Endothelial cell (in vitro differentiated cells): ENCODE measurements around the gene IL21R. TPM values are rescaled to one million over a fixed set of nuclear protein-coding genes. Genes with fewer than 3 reads are reported as not detected.

Source experiments
- DNase-seq: peaks from one replicate; pipeline ENCODE4 v3.0.0; 2021; ENCODE audit warnings: low spot score
- H3K27ac Mint-ChIP-seq: one replicate; pipeline ENCODE4 v1.8.0; 2021; ENCODE audit warnings: mixed read lengths, inconsistent platforms; ENCODE audit not compliant: unreplicated experiment
- H3K27me3 Mint-ChIP-seq: one replicate; pipeline ENCODE4 v1.8.0; 2021; ENCODE audit warnings: mild to moderate bottlenecking, moderate library complexity, mixed read lengths, inconsistent platforms; ENCODE audit not compliant: unreplicated experiment
- H3K36me3 Mint-ChIP-seq: one replicate; pipeline ENCODE4 v1.8.0; 2021; ENCODE audit warnings: mild to moderate bottlenecking, low read depth, mixed read lengths, inconsistent platforms; ENCODE audit not compliant: unreplicated experiment
- H3K4me1 Mint-ChIP-seq: one replicate; pipeline ENCODE4 v1.8.0; 2021; ENCODE audit warnings: mild to moderate bottlenecking, mixed read lengths, inconsistent platforms; ENCODE audit not compliant: unreplicated experiment
- H3K4me3 Mint-ChIP-seq: one replicate; pipeline ENCODE4 v1.8.0; 2021; ENCODE audit warnings: mild to moderate bottlenecking, mixed read lengths, inconsistent platforms; ENCODE audit not compliant: unreplicated experiment
- H3K9me3 Mint-ChIP-seq: one replicate; pipeline ENCODE4 v1.8.0; 2021; ENCODE audit warnings: mixed read lengths, inconsistent platforms; ENCODE audit not compliant: unreplicated experiment
- CTCF ChIP-seq: fragments of 200-600 bp; sonication (generic); IDR thresholded peaks from one replicate; pipeline ENCODE4 v1.5.0; 2021; ENCODE audit warnings: antibody characterized with exemption; ENCODE audit not compliant: unreplicated experiment
- total RNA-seq: library from RNA; stranded (reverse); fragmentation: NEBNext Ultra II Directional; extraction: Animal tissue kit (Norgen Biotek cat#: 25700); gene quantifications from one replicate; pipeline ENCODE4 v1.2.1, GENCODE V29; 2021; ENCODE audit not compliant: unreplicated experiment

IL21R gene
- total RNA-seq, 1 donor from 2014 or later = not detected

- no peak for DNase-seq
- peaks cover 15% of the 10 kb centered on the region for H3K27me3 Mint-ChIP-seq
- H3K4me3 Mint-ChIP-seq = peak overlapping the region; percentile 10
- no peak for TF ChIP-seq CTCF
- H3K4me1 Mint-ChIP-seq = no peaks in the 10 kb centered on the region
- H3K36me3 Mint-ChIP-seq = peaks cover 69% of the 10 kb centered on the region
- H3K27ac Mint-ChIP-seq = peak overlapping the region; percentile 2
- no peaks in the 10 kb centered on the region for H3K9me3 Mint-ChIP-seq
Measured at GRCh38 chr16:27472091-27473020, 70.4 kb downstream of the IL21R start.

DNA sequence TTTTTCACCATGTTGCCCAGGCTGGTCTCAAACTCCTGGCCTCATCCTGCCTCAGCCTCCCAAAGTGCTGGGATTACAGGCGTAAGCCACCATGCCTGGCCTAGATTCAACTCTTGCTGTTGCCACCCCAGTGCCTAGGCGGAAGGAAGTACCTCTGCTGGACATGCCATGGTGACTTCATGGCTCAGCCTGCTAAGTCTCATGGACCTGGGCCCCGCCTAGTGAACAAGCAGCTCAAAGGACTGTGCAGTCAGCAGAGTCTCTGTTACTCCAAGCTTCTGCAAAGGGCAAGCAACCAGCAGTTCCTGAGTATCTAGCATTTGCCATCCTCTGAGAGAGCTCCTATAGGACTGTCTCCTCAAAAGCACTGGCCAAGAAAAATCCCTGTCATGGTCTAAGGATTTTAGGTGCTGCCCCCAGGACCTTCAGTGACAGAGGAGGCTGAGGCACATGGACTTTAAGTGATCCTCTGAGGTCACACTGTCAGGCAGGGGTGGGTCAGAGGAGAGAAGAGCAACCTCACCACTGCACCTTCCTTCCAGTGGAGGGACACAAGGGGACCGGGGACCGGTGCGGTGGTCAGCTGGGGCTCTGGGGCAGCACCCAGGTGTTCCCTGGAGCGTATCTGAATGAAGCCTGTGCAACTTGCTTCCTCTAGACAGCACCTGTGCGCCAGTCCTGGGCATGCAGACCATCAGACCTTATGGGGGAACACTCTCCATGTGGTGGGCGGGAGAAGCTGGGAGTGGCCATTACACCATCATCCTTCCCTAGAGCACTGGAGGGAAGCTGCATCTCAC, 71.3 kb downstream of the IL21R start:
- Mint-ChIP-seq H3K27ac (no peak overlapping the region), H3K4me3 (no peak overlapping the region), H3K4me1 (no peaks in the 10 kb centered on the region), H3K27me3 (peaks cover 13% of the 10 kb centered on the region), H3K36me3 (peaks cover 65% of the 10 kb centered on the region), H3K9me3 (no peaks in the 10 kb centered on the region)
- no peak for TF ChIP-seq CTCF
- no peak for DNase-seq

GRCh38 chr16:27474041-27474440, 72.1 kb downstream of the IL21R start:
- Mint-ChIP-seq H3K4me3 (no peak overlapping the region), H3K9me3 (no peaks in the 10 kb centered on the region), H3K27ac (no peak overlapping the region), H3K27me3 (peaks cover 13% of the 10 kb centered on the region), H3K4me1 (no peaks in the 10 kb centered on the region), H3K36me3 (peaks cover 59% of the 10 kb centered on the region)
- DNase-seq = no peak
- TF ChIP-seq CTCF = no peak

DNA sequence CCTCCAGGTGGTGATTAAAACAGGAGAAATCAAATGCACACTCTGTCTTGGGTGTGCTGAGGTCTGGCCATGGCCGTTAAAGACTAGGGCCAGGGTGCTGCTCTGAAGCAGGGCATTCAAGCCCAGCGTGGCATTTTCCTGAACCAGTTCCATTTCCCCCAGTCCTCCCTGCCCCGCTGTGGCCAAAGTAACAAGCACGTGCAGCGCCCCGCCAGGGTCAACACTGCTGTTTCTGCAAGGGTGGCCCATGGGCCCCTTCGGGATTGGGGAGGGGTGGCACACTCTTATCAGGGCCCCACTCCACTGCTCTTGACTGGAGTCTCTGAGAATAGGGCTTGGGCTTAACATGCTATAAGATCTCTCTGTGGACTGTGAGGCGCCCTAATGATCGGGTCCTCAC, 72.9 kb downstream of the IL21R start:
- TF ChIP-seq CTCF = no peak
- peaks cover 11% of the 10 kb centered on the region for H3K27me3 Mint-ChIP-seq
- peaks cover 53% of the 10 kb centered on the region for H3K36me3 Mint-ChIP-seq
- no peak overlapping the region for H3K27ac Mint-ChIP-seq
- no peaks in the 10 kb centered on the region for H3K4me1 Mint-ChIP-seq
- peak overlapping the region; percentile 31 for H3K4me3 Mint-ChIP-seq
- H3K9me3 Mint-ChIP-seq = no peaks in the 10 kb centered on the region
- no peak for DNase-seq
